ENCODE measurements around the gene RNU7-1. TPM values are rescaled to one million over a fixed set of nuclear protein-coding genes. Genes with fewer than 3 reads are reported as not detected.

Gene RNU7-1
- total and polyA plus RNA-seq, 9 of the 15 experiments (the other 6 are each of a cell fraction or from before 2014, with no cell fraction given), result not detected

DNA sequence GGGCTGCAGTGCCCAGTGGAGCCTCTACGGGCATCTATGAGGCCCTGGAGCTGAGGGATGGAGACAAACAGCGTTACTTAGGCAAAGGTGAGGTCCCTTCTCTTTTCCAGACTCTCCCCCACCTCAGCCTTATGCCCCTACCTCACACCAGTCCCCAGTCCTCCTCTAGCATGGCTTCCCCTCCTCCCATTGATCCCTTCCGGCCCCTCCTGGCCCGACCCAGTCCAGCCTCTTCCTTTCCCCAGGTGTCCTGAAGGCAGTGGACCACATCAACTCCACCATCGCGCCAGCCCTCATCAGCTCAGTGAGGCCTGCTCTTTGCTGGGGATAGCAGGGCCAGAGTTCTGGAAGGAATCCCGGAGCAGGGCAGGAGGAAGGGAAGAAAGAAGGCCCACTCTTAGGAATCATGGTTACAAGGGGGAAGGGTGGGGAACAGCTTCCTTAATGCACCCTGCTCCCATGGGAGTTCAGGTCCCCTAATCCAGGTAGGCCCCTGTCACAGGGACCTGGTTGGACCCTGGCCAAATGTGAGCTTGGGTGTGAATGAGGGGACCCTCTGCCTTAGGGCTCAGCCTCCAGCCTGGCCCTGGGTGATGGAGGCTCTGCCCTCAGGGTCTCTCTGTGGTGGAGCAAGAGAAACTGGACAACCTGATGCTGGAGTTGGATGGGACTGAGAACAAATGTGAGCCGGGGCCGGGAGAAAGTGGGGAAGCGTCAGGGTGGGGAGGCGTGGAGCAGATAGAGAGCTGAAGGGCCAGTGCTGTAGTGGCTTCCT lies 27.0 kb upstream of the RNU7-1 start:
- Histone ChIP-seq H2AFZ (ENCODE audit: low read depth, low read length) (no peak overlapping the region), H3K4me1 (replicated peaks in 1 of 2; ENCODE audit: control insufficient read depth in 2 of 2, insufficient read depth in 2 of 2, low read length in 2 of 2) (peaks cover 12 to 40% of the 10 kb centered on the region in 2 experiments; a peak in 4 of 5 replicates), H3K36me3 (ENCODE audit: control insufficient read depth, insufficient read depth, low read length) (peaks cover 19% of the 10 kb centered on the region; the same call in 2 of the 3 replicates), H3K4me2 (ENCODE audit: insufficient read depth, low read length) (peak overlapping the region; percentile 46; the same call in 1 of the 2 replicates), H3K79me2 (ENCODE audit: control insufficient read depth, insufficient read depth, low read length) (peaks cover 19% of the 10 kb centered on the region), H3K9me1 (ENCODE audit: control insufficient read depth, insufficient read depth, low read length) (peaks cover 6% of the 10 kb centered on the region), H3K27me3 (ENCODE audit: control insufficient read depth in 2 of 2, insufficient read depth in 2 of 2, low read length in 2 of 2) (no peaks in the 10 kb centered on the region), H3K9ac (ENCODE audit: insufficient read depth in 1 of 2, low read depth in 2 of 2, low read length in 2 of 2) (peak overlapping the region; percentile 34 to 87; a peak in 2 of 4 replicates), H3K4me3 (no peak overlapping the region), H3K27ac (ENCODE audit: extremely low read depth, low read depth, low read length) (no peak overlapping the region), H3K9me3 (replicated peaks; ENCODE audit: control insufficient read depth, insufficient read depth, low read depth, low read length) (no peaks in the 10 kb centered on the region), H4K20me1 (replicated peaks; ENCODE audit: control insufficient read depth, insufficient read depth, low read length) (no peaks in the 10 kb centered on the region)
- BruUV-seq (replicated peaks), result TSS peak; percentile 37
- DNase-seq (ENCODE audit: extremely low read depth in 1 of 4, low spot score in 3 of 4), result no peak
- CTCF ChIA-PET (ENCODE audit: low intra/inter-chr PET ratio), result no interaction called here
- no CpG with 5 or more reads among the region's 11 CpGs for WGBS (ENCODE audit: insufficient coverage, low coverage, missing lambda C conversion rate)
- ATAC-seq, result no peak
- FAIRE-seq, result no peak
- TF ChIP-seq CCAR2 (IDR thresholded peaks at IDR 0.05; ENCODE audit: low read depth, low read length) (no peak), ZNF583 (CRISPR knock-in tag; IDR thresholded peaks at IDR 0.05) (no peak), SNRNP70 (optimal IDR thresholded peaks at IDR 0.05; ENCODE audit: low read depth, low read length) (no peak), NFIC (IDR thresholded peaks at IDR 0.05) (peak; percentile 29; the same call in 1 of the 2 replicates), RAD21 (CRISPR knock-in tag; conservative IDR thresholded peaks at IDR 0.05 in 1 of 2, IDR thresholded peaks at IDR 0.05 in 1 of 2) (no peak), ZFPM2 (CRISPR knock-in tag; IDR thresholded peaks at IDR 0.05) (no peak), ESRRB (CRISPR knock-in tag; IDR thresholded peaks at IDR 0.05; ENCODE audit: borderline replicate concordance) (no peak)
- TF ChIP-seq, protein P1, sequence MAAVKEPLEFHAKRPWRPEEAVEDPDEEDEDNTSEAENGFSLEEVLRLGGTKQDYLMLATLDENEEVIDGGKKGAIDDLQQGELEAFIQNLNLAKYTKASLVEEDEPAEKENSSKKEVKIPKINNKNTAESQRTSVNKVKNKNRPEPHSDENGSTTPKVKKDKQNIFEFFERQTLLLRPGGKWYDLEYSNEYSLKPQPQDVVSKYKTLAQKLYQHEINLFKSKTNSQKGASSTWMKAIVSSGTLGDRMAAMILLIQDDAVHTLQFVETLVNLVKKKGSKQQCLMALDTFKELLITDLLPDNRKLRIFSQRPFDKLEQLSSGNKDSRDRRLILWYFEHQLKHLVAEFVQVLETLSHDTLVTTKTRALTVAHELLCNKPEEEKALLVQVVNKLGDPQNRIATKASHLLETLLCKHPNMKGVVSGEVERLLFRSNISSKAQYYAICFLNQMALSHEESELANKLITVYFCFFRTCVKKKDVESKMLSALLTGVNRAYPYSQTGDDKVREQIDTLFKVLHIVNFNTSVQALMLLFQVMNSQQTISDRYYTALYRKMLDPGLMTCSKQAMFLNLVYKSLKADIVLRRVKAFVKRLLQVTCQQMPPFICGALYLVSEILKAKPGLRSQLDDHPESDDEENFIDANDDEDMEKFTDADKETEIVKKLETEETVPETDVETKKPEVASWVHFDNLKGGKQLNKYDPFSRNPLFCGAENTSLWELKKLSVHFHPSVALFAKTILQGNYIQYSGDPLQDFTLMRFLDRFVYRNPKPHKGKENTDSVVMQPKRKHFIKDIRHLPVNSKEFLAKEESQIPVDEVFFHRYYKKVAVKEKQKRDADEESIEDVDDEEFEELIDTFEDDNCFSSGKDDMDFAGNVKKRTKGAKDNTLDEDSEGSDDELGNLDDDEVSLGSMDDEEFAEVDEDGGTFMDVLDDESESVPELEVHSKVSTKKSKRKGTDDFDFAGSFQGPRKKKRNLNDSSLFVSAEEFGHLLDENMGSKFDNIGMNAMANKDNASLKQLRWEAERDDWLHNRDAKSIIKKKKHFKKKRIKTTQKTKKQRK (IDR thresholded peaks at IDR 0.05; ENCODE audit: borderline replicate concordance, low read depth, low read length), result no peak
- intact Hi-C loops (cut with micrococcal nuclease), result no loop called here
- POLR2A ChIA-PET, result interaction anchor here (0.5 to 0.6 kb wide), 3 partner anchors 26 to 30 kb away, joined by 3 read pairs; no protein-coding TSS in a partner anchor
- in situ Hi-C loops (cut with MboI), result no loop called here

All from K562 (cell line).